ENCODE measurements around the gene TFF3. TPM values are rescaled to one million over a fixed set of nuclear protein-coding genes. Genes with fewer than 3 reads are reported as not detected.
"Not testable (repeated sequence)": the region's sequence is repeated elsewhere in the genome, so short reads cannot be mapped to it uniquely, and the experiment has no call there.

The TFF3 gene
- total RNA-seq, 1 donor from 2014 or later: 0.26 TPM

GRCh38 chr21:42296501-42296900, 18.7 kb downstream of the TFF3 start:
- no peak for DNase-seq (ENCODE audit: low read depth)
- FAIRE-seq: no peak
- no peak for TF ChIP-seq CTCF (IDR thresholded peaks at IDR 0.05; ENCODE audit: insufficient read depth, low read length, severe bottlenecking)

GRCh38 chr21:42295845-42296244, 19.4 kb downstream of the TFF3 start:
- no peak for FAIRE-seq
- H3K36me3 ChIP-seq (ENCODE audit: control insufficient read depth, insufficient read depth, low read length): peaks cover 5% of the 10 kb centered on the region
- DNase-seq (ENCODE audit: low read depth): no peak
- H3K4me3 ChIP-seq (ENCODE audit: low read depth, low read length): no peak overlapping the region
- no peaks in the 10 kb centered on the region for H3K27me3 ChIP-seq (ENCODE audit: control insufficient read depth, insufficient read depth, low read length)
- no peak for TF ChIP-seq CTCF (IDR thresholded peaks at IDR 0.05; ENCODE audit: insufficient read depth, low read length, severe bottlenecking)

More at GRCh38 chr21:42296501-42296900, 18.7 kb downstream of the TFF3 start:
- H3K4me3 ChIP-seq (ENCODE audit: low read depth, low read length): no peak overlapping the region
- H3K36me3 ChIP-seq (ENCODE audit: control insufficient read depth, insufficient read depth, low read length): peaks cover 5% of the 10 kb centered on the region
- no peaks in the 10 kb centered on the region for H3K27me3 ChIP-seq (ENCODE audit: control insufficient read depth, insufficient read depth, low read length)

GRCh38 chr21:42294273-42294880, 20.8 kb downstream of the TFF3 start:
- no peak for FAIRE-seq
- no peak for TF ChIP-seq CTCF (IDR thresholded peaks at IDR 0.05; ENCODE audit: insufficient read depth, low read length, severe bottlenecking)
- H3K36me3 ChIP-seq (ENCODE audit: control insufficient read depth, insufficient read depth, low read length): peaks cover 5% of the 10 kb centered on the region
- DNase-seq (ENCODE audit: low read depth): no peak
- H3K27me3 ChIP-seq (ENCODE audit: control insufficient read depth, insufficient read depth, low read length): no peaks in the 10 kb centered on the region
- no peak overlapping the region for H3K4me3 ChIP-seq (ENCODE audit: low read depth, low read length)

- Histone ChIP-seq H3K27me3 (ENCODE audit: control insufficient read depth, insufficient read depth, low read length) (no peaks in the 10 kb centered on the region), H3K36me3 (ENCODE audit: control insufficient read depth, insufficient read depth, low read length) (peaks cover 5% of the 10 kb centered on the region), H3K4me3 (ENCODE audit: low read depth, low read length) (no peak overlapping the region)
- no peak for TF ChIP-seq CTCF (IDR thresholded peaks at IDR 0.05; ENCODE audit: insufficient read depth, low read length, severe bottlenecking)
- DNase-seq (ENCODE audit: low read depth): no peak
- FAIRE-seq: no peak
These were observed 21.4 kb downstream of the TFF3 start for GRCh38 chr21:42293649-42294272.

GRCh38 chr21:42292563-42293142, 22.6 kb downstream of the TFF3 start:
- not testable (repeated sequence) for DNase-seq (ENCODE audit: low read depth); H3K36me3 ChIP-seq (ENCODE audit: control insufficient read depth, insufficient read depth, low read length); H3K4me3 ChIP-seq (ENCODE audit: low read depth, low read length); H3K27me3 ChIP-seq (ENCODE audit: control insufficient read depth, insufficient read depth, low read length)
- peak; percentile 100 for FAIRE-seq

GRCh38 chr21:42291751-42292562, 23.3 kb downstream of the TFF3 start:
- TF ChIP-seq CTCF (IDR thresholded peaks at IDR 0.05; ENCODE audit: insufficient read depth, low read length, severe bottlenecking): no peak
- peaks cover 6% of the 10 kb centered on the region for H3K36me3 ChIP-seq (ENCODE audit: control insufficient read depth, insufficient read depth, low read length)
- no peak for DNase-seq (ENCODE audit: low read depth)
- H3K27me3 ChIP-seq (ENCODE audit: control insufficient read depth, insufficient read depth, low read length): no peaks in the 10 kb centered on the region
- H3K4me3 ChIP-seq (ENCODE audit: low read depth, low read length): no peak overlapping the region
- no peak for FAIRE-seq
